Right lobe of liver (tissue), 6 donors: ENCODE results near the gene SBF1. TPM values are rescaled to one million over a fixed set of nuclear protein-coding genes. Genes with fewer than 3 reads are reported as not detected.

Experiments used
- ATAC-seq, 4 donors: fragments of 200-7000 bp; cut with Tn5 transposase; one replicate each; pipeline ENCODE4 v1.9.1; 2020; ENCODE audit warnings: mild to moderate bottlenecking in 4 of 4, moderate library complexity in 4 of 4
- DNase-seq, 3 donors: peaks; one replicate each; pipeline ENCODE4 v3.0.0-alpha.2; 2020
- H3K27ac ChIP-seq, 3 donors: fragments of 200-600 bp; one replicate each; pipeline ENCODE4 v1.8.0; 2022
- H3K27me3 ChIP-seq, 2 donors: fragments of 200-600 bp; one replicate each; pipeline ENCODE4 v1.8.0; 2022
- H3K36me3 ChIP-seq, 4 donors: fragments of 200-600 bp; sonication (generic) in 1 of 4; one replicate each; pipeline versions ENCODE4 v1.5.1 to v1.8.0; 2017 to 2022; ENCODE audit warnings: control low read depth in 1 of 4
- H3K4me1 ChIP-seq, 4 donors: fragments of 200-600 bp; sonication (generic) in 1 of 4; one replicate each; pipeline versions ENCODE4 v1.5.1 to v1.8.0; 2017 to 2022; ENCODE audit warnings: control low read depth in 1 of 4
- H3K4me3 ChIP-seq, 3 donors: fragments of 200-600 bp; one replicate each; pipeline ENCODE4 v1.8.0; 2022
- H3K9me3 ChIP-seq, 4 donors: fragments of 200-600 bp; sonication (generic) in 1 of 4; one replicate each; pipeline versions ENCODE4 v1.5.1 to v1.8.0; 2017 to 2022; ENCODE audit warnings: control low read depth in 1 of 4
- CTCF ChIP-seq, 4 donors: fragments of 200-600 bp in 3 of 4; fragments of 450-650 bp in 1 of 4; IDR thresholded peaks; one replicate each; pipeline versions ENCODE4 v1.5.1 to v1.8.0; 2016 to 2022; ENCODE audit warnings: antibody characterized with exemption in 4 of 4, mild to moderate bottlenecking in 2 of 4
- POLR2A ChIP-seq: fragments of 450-650 bp; IDR thresholded peaks from one replicate; pipeline ENCODE4 v1.6.1; 2017; ENCODE audit warnings: antibody characterized with exemption, mild to moderate bottlenecking
- WGBS: methylation state at CpG from one replicate; pipeline ENCODE4 v1.1.6; 2018; ENCODE audit warnings: low coverage, low lambda C conversion rate; ENCODE audit not compliant: insufficient coverage; ENCODE audit errors: missing lambda C conversion rate; 5-methylcytosine and 5-hydroxymethylcytosine counted together
- intact Hi-C, 2 donors: fragments of 100-400 bp; cut with DNase I; formaldehyde crosslinking; loops; one replicate each; pipeline versions ENCODE4 v1.11.2 to v1.14.1; 2022
- total RNA-seq, 6 experiments: library from RNA; depleted of rRNA in 2 of 6; stranded (reverse); fragments of >200 nt in 2 of 6; fragmentation: NEBNext Ultra II Directional in 3 of 6; extraction: Animal tissue kit (Norgen Biotek cat#: 25700) in 3 of 6; gene quantifications; one replicate each; pipeline versions ENCODE4 v1.1.0 to v1.2.4, GENCODE V29; 2016 to 2023
- donor health status: DM: no; HTN: yes; CAD: no.
- donor health status: DM: no; HTN: no; CAD: no.
- donor health status: DM: no; HTN: no; CAD: no.
- donor health status: DM: no; HTN: yes; CAD: no.
- donor health status: DM: no; HTN: yes; CAD: no.

Gene SBF1
- total RNA-seq, 6 experiments from 2014 or later = 18.3 to 28.9 (median 22.8) TPM

GRCh38 chr22:50507991-50508884, 33.4 kb upstream of the SBF1 start, which contains the start of gene NCAPH2:
Gene NCAPH2, plus strand, starts transcription at chr22:50508224. Its CDS starts 114 bp downstream, at chr22:50508338.
- Histone ChIP-seq H3K9me3 (no peaks in the 10 kb centered on the region), H3K36me3 (peaks cover 0 to 12% (median under 1%) of the 10 kb centered on the region in 4 donors), H3K27me3 (no peaks in the 10 kb centered on the region), H3K4me1 (peaks cover 0 to 10% (median 4%) of the 10 kb centered on the region in 4 donors), H3K4me3 (peak within 1 kb of the TSS; percentile 90 to 93 (median 93)), H3K27ac (peak within 1 kb of the TSS; percentile 70 to 78 (median 73))
- TF ChIP-seq POLR2A (peak; percentile 56), CTCF (IDR thresholded peaks at IDR 0.05) (no peak)
- DNase-seq = peak; percentile 97 to 98 (median 97)
- intact Hi-C loops = no loop called here
- under 1% methylated on average over 22 of the region's 76 CpGs for WGBS
- peak; percentile 80 to 89 (median 80) for ATAC-seq

- Histone ChIP-seq H3K36me3 (peaks cover 0 to 16% (median 3%) of the 10 kb centered on the region in 4 donors), H3K9me3 (no peaks in the 10 kb centered on the region), H3K27ac (peak within 1 kb of the TSS; percentile 70 to 78 (median 73)), H3K4me3 (peak within 1 kb of the TSS; percentile 90 to 93 (median 93)), H3K4me1 (peaks cover 0 to 10% (median 4%) of the 10 kb centered on the region in 4 donors), H3K27me3 (no peaks in the 10 kb centered on the region)
- intact Hi-C loops = no loop called here
- ATAC-seq = peak; percentile 78 to 85 (median 82)
- WGBS = 1% methylated on average over 16 of the region's 62 CpGs
- no peak for TF ChIP-seq CTCF (IDR thresholded peaks at IDR 0.05)
- TF ChIP-seq POLR2A = peak; percentile 51
- peak; percentile 91 to 95 (median 95) for DNase-seq
Measured at GRCh38 chr22:50507421-50507990, 32.7 kb upstream of the SBF1 start, which contains the start of gene LMF2. Gene LMF2, minus strand, starts transcription at chr22:50507702. Its CDS starts 27 bp downstream, at chr22:50507675.

GRCh38 chr22:50506611-50507420, 32.0 kb upstream of the SBF1 start:
- H3K27ac ChIP-seq = peak overlapping the region; percentile 47 to 69 (median 64)
- H3K36me3 ChIP-seq = peaks cover 0 to 17% (median 3%) of the 10 kb centered on the region in 4 donors
- intact Hi-C loops = no loop called here
- H3K4me3 ChIP-seq = peak overlapping the region; percentile 90 to 93 (median 93)
- peak in 3 of 4 donors; percentile 0 to 8 (median 1) for ATAC-seq
- TF ChIP-seq CTCF (IDR thresholded peaks at IDR 0.05) (no peak), POLR2A (no peak)
- 3% methylated on average over 4 of the region's 21 CpGs for WGBS
- H3K27me3 ChIP-seq = no peaks in the 10 kb centered on the region
- H3K4me1 ChIP-seq = peaks cover 0 to 10% (median 4%) of the 10 kb centered on the region in 4 donors
- peak in 1 of 3 donors; percentile 56 for DNase-seq
- no peaks in the 10 kb centered on the region for H3K9me3 ChIP-seq
